Measurements from ENCODE around the gene ZNF541.

DNA sequence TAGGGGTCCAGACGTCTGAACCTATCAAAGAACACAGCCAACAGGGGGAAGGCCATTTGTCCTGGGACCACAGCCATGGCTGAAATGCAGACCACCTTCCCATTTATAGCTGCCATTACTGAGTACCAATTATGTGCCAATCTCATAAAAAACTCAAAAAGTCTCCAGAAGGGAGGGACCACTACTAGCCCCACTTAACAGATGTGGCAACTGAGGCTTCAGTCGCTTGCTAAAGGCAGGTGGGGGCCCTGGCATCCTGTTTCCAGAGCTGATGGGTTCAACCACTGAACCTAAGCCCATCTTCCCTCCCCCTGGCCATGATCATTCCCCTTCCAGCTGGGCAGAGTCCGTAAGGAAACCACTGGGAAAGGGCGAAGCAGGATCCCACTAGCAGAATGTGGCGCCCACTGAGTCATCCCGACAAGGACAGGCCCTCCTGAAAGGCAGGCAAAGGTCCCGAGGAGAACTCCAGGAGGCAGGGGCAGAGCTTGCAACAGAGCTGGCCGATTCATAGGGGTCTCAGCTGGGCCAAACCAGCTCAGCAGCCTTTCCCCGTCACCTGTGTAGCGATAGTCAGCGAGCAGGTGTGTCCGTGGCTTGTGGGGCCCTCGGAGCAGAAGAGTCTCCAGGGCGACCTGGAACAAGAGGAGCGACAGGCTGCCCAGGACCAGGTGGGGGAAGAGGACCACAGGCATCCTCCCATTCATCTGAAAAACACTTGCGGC is 43.8 kb downstream of the ZNF541 start:
- TF ChIP-seq, protein P1, sequence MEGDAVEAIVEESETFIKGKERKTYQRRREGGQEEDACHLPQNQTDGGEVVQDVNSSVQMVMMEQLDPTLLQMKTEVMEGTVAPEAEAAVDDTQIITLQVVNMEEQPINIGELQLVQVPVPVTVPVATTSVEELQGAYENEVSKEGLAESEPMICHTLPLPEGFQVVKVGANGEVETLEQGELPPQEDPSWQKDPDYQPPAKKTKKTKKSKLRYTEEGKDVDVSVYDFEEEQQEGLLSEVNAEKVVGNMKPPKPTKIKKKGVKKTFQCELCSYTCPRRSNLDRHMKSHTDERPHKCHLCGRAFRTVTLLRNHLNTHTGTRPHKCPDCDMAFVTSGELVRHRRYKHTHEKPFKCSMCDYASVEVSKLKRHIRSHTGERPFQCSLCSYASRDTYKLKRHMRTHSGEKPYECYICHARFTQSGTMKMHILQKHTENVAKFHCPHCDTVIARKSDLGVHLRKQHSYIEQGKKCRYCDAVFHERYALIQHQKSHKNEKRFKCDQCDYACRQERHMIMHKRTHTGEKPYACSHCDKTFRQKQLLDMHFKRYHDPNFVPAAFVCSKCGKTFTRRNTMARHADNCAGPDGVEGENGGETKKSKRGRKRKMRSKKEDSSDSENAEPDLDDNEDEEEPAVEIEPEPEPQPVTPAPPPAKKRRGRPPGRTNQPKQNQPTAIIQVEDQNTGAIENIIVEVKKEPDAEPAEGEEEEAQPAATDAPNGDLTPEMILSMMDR (IDR thresholded peaks at IDR 0.05) = no peak
- no peak for TF ChIP-seq POLR2A (IDR thresholded peaks at IDR 0.05)

Data from right lobe of liver (tissue), 4 donors.